ENCODE results near the gene PRKG1.

- TF ChIP-seq EZH2 (IDR thresholded peaks at IDR 0.05; ENCODE audit: low read length) (no peak), CTCF (optimal IDR thresholded peaks at IDR 0.05 in 1 of 3, IDR thresholded peaks at IDR 0.05 in 1 of 3, conservative IDR thresholded peaks at IDR 0.05 in 1 of 3; ENCODE audit: extremely low read depth in 1 of 3, insufficient read depth in 2 of 3, low read length in 3 of 3) (no peak)
These were observed 331.5 kb downstream of the PRKG1 start for GRCh38 chr10:51405580-51406351.

Measured in keratinocyte (primary cell).